ENCODE data around the gene WNT16.

DNA sequence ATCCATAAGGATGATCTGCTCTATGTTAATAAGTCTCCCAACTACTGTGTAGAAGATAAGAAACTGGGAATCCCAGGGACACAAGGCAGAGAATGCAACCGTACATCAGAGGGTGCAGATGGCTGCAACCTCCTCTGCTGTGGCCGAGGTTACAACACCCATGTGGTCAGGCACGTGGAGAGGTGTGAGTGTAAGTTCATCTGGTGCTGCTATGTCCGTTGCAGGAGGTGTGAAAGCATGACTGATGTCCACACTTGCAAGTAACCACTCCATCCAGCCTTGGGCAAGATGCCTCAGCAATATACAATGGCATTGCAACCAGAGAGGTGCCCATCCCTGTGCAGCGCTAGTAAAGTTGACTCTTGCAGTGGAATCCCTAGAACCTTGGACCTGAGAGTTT, 10.3 kb downstream of the WNT16 start:
- TF ChIP-seq ARNTL (CRISPR knock-in tag; IDR thresholded peaks at IDR 0.05; ENCODE audit: borderline replicate concordance, low read depth) (no peak), CSDC2 (CRISPR knock-in tag; IDR thresholded peaks at IDR 0.05) (no peak), ZNF8 (CRISPR knock-in tag; IDR thresholded peaks at IDR 0.05) (no peak), ZC3H10 (CRISPR knock-in tag; IDR thresholded peaks at IDR 0.05) (no peak), ZFP30 (CRISPR knock-in tag; IDR thresholded peaks at IDR 0.05) (no peak), BACH2 (CRISPR knock-in tag; IDR thresholded peaks at IDR 0.05; ENCODE audit: borderline replicate concordance) (no peak)
- TF ChIP-seq, protein P1, sequence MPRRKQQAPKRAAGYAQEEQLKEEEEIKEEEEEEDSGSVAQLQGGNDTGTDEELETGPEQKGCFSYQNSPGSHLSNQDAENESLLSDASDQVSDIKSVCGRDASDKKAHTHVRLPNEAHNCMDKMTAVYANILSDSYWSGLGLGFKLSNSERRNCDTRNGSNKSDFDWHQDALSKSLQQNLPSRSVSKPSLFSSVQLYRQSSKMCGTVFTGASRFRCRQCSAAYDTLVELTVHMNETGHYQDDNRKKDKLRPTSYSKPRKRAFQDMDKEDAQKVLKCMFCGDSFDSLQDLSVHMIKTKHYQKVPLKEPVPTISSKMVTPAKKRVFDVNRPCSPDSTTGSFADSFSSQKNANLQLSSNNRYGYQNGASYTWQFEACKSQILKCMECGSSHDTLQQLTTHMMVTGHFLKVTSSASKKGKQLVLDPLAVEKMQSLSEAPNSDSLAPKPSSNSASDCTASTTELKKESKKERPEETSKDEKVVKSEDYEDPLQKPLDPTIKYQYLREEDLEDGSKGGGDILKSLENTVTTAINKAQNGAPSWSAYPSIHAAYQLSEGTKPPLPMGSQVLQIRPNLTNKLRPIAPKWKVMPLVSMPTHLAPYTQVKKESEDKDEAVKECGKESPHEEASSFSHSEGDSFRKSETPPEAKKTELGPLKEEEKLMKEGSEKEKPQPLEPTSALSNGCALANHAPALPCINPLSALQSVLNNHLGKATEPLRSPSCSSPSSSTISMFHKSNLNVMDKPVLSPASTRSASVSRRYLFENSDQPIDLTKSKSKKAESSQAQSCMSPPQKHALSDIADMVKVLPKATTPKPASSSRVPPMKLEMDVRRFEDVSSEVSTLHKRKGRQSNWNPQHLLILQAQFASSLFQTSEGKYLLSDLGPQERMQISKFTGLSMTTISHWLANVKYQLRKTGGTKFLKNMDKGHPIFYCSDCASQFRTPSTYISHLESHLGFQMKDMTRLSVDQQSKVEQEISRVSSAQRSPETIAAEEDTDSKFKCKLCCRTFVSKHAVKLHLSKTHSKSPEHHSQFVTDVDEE (CRISPR knock-in tag; IDR thresholded peaks at IDR 0.05) = no peak
